Fibroblast of the aortic adventitia (primary cell): ENCODE results near the gene IGFBPL1. TPM values are rescaled to one million over a fixed set of nuclear protein-coding genes. Genes with fewer than 3 reads are reported as not detected.

Experiments
- DNase-seq: peaks from one replicate; pipeline ENCODE4 v3.0.0-alpha.2; 2010; ENCODE audit warnings: low read depth
- H3K4me3 ChIP-seq: 2 replicates; pipeline ENCODE4 v1.5.1; 2011; ENCODE audit warnings: low read depth, mild to moderate bottlenecking, control low read depth, low read length, moderate library complexity
- total RNA-seq: library from RNA; depleted of rRNA; stranded (reverse); fragments of >200 nt; gene quantifications from 2 replicates; pipeline ENCODE4 v1.2.3, GENCODE V29; 2012; ENCODE audit warnings: low replicate concordance
- TF ChIP-seq, protein P1 (sequence below): IDR thresholded peaks from 2 replicates; pipeline ENCODE4 v1.5.1; 2011; ENCODE audit warnings: mild to moderate bottlenecking, low read length, control low read depth, inconsistent platforms; ENCODE audit not compliant: insufficient read depth

The IGFBPL1 gene
- total RNA-seq, 1 donor: not detected

DNA sequence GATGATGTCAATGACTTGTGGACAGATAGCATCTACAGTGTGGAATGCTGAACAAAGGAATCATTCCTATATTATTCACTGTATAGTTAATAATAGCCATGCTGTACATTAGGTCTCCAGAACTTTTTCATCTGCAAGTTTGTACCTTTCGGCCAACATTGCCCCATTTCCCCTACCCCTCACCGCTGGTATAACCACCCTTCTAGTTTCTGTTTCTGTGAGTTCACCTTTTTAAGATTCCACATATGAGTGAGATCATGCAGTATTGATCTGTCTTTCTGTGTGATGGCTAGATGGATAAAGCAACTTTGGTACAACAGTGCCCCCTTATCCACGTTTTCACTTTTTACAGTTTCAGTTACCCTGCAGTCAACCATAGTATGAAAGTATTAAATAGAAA, 50.6 kb downstream of the IGFBPL1 start:
- H3K4me3 ChIP-seq: no peak overlapping the region
- DNase-seq: no peak
- TF ChIP-seq, protein P1, sequence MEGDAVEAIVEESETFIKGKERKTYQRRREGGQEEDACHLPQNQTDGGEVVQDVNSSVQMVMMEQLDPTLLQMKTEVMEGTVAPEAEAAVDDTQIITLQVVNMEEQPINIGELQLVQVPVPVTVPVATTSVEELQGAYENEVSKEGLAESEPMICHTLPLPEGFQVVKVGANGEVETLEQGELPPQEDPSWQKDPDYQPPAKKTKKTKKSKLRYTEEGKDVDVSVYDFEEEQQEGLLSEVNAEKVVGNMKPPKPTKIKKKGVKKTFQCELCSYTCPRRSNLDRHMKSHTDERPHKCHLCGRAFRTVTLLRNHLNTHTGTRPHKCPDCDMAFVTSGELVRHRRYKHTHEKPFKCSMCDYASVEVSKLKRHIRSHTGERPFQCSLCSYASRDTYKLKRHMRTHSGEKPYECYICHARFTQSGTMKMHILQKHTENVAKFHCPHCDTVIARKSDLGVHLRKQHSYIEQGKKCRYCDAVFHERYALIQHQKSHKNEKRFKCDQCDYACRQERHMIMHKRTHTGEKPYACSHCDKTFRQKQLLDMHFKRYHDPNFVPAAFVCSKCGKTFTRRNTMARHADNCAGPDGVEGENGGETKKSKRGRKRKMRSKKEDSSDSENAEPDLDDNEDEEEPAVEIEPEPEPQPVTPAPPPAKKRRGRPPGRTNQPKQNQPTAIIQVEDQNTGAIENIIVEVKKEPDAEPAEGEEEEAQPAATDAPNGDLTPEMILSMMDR: no peak

DNA sequence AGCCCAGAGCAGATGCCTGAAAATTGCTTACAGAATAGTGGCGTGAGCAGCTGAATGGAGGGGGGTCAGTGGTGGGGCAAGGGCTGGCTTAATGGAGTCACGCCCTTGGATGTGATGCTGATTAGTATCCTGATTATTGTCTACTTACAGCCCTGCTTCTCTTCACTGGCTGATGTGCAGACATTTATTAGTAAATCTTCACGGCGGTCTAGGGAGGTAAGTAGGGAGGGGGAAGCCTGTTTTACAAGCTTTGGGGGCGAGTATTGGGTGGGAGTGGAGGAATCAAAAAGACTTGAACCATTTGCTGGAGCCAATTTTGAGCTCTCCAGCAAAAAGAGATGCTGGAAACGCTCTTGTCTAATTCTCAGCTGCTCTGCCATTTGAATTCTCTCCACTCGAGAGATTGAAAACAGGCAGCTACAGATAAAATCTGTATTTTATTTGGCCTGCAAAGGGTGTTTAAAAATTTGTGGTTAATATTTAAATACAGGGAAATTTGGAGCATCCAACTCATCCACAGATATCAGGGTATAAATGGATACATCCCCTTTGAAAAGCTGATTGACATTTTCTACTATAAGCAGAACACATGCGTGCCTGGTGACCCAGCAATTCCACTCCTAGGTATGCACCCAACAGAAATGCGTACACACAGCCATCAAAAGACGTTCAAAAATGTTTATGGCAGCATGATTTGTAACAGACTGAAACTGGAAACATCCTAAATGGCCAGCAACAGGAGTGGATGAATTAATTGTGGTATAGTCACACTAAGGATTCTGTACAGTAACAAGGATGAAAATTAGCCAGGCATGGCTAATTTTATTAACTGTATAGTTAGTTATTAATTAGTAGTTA, 51.3 kb downstream of the IGFBPL1 start:
- no peak overlapping the region for H3K4me3 ChIP-seq
- TF ChIP-seq, protein P1: no peak
- DNase-seq: no peak

DNA sequence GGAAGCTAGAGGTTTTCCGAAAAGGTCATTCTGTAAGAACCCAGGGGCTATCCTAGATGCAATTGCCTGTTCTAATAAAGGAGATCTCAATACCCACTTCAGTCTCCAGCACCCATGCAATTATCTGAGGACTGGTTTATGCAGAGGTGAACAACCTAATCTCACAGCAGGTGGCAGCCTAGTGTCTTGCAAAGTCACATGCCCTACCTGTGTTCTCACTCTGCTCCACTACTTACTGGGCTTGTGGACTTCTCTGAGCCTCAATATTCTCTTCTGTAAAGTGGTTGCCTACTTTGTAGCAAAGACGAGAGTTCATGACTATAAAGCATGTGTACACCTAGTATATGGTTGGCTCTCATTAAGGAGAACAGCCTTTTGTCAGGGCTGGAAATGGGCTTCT, 52.8 kb downstream of the IGFBPL1 start:
- TF ChIP-seq, protein P1: peak; percentile 24
- peak; percentile 25 for DNase-seq

DNA sequence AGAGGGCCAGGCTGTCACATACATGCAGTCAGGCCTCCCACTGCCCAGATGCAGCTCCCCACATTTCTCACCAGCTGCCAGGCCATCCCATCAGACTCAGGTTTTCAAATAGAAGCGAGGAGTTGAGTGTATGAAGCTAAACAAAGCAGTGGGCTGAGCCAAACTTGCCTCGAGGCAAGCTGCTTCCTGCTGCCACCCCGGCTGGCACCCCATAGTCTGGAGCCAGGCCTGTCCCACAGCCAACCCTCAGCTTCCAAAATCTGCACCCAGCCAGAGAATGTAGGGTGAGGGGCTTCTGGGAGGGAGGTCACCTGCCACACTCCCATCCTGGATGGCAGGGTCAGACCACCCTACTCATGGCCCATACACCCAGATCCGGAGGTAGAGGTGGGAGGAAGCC, 54.1 kb downstream of the IGFBPL1 start:
- no peak overlapping the region for H3K4me3 ChIP-seq
- TF ChIP-seq, protein P1: no peak
- no peak for DNase-seq

More for the DNA sequence above, 52.8 kb downstream of the IGFBPL1 start:
- no peak overlapping the region for H3K4me3 ChIP-seq

DNA sequence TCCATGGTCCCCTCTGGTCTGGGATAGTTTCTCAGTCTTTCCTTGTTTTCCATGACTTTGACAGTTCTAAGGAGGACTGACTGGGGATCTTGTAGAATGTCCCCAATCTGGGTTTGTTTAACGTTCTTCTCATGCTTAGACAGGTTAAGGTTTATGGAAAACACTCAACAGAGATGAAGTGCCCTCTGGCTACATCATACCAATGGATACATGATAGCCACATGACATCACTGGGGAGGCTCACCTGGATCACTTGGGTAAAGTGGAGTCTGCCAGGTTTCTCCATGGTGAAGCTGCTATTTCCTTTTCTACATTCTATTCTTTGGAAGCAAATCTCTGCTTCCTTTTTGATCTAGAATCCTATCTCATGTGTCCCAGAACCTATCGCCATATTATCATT, 55.5 kb downstream of the IGFBPL1 start:
- H3K4me3 ChIP-seq: no peak overlapping the region
- TF ChIP-seq, protein P1: no peak
- no peak for DNase-seq

DNA sequence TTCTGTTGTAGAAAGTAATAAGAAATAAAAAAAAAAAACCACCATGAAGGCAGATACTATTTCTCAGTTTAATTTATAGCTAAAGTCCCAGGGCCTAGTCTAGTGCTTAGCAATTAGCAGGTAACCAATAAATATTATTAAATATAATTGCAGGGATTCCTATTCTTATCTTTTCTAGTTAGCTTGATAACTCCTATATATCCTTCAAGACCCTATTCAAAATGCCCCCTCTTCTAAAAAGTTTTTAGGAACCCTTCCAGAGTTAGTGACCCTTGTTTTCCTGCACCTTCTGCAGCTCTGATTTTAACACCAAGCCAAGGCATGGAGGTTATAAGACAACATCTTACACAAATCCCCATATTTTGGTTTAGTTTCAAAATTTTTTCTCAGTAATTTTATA, 56.4 kb downstream of the IGFBPL1 start:
- no peak for DNase-seq
- no peak overlapping the region for H3K4me3 ChIP-seq
- TF ChIP-seq, protein P1: no peak
